Kidney capillary endothelial cell (primary cell): Measurements from ENCODE around the gene SLC8A1.

ENCODE experiments used
- DNase-seq: peaks from one replicate; pipeline ENCODE4 v3.0.0-alpha.2; 2018; ENCODE audit warnings: low spot score

Gene SLC8A1

DNA sequence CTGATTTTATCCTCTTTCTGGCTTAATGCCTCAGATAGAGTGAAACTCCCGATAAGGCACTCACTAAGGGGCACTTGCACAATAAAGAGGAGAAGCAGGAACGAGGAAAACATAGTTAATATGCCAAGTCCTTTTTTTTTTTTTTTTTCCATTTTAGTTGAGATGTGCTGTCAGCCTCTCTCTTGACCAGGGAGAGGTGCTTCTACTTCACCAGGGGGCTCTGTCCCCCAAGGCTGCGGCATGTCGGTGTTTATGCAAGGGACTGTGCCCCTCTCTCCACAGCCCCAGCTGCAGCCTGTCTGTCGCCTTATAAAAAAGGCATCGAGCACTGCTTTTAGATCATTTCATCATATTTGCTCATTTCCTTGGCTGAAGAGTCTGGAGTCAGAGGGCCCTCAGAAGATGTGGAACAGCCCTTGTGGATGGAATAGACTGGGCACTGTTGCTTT, 178.1 kb downstream of the SLC8A1 start:
- no peak for DNase-seq

DNA sequence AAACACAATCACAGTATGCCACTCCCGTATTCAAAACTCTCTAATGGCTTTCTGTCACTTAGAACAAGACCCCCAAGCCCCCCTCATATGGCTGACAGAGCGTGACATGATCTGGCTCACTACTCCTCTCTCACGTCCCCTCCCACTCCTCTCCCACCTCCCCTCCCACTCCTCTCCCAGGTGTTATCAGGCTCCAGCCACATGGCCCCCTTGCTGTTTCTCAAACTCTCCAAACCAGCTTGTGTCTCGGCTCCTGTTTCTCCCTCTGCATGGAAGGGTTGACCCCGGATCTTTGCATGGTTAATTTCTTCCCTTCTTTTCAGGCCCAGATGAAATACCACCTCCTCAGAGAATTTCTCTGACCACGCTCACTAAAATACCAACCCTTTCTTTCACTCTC, 180.8 kb downstream of the SLC8A1 start:
- DNase-seq, result no peak

DNA sequence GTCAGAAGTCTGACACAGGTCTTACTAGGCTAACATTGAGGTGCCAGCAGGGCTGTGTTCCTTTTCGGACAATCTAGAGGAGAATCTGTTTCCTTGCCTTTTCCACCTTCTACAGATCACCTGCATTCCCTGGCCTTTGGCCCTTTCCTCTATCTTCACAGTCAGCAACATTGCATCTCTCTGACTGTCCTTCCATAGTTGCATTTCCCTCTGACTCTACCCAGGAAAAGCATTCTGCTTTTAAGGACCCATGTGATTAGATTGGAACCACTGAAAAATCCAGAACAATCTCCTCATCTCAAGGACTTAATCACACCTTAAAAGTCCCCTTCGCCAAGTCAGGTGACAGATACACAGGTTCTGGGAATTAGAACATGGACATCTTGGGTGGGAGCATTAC, 181.5 kb downstream of the SLC8A1 start:
- DNase-seq, result no peak

DNA sequence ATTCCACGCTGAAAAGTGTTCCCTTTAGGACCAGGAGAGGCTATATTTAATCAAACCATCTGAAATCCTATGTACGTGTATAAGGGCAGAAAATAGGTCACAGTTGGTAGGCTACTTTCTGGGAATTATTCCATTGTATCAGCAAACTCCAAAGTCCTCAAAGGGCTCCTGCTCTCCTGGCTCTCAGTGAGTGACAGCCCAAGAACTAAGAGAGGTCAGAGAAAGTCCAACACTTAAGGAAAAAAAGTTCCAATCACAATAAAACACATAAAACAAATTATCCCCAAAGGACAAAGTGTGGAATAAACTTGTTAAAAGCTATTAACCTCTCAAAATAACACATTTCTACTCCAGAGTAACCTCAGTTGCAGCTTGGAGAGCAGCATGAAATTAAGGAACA, 183.3 kb downstream of the SLC8A1 start:
- DNase-seq, result no peak

DNA sequence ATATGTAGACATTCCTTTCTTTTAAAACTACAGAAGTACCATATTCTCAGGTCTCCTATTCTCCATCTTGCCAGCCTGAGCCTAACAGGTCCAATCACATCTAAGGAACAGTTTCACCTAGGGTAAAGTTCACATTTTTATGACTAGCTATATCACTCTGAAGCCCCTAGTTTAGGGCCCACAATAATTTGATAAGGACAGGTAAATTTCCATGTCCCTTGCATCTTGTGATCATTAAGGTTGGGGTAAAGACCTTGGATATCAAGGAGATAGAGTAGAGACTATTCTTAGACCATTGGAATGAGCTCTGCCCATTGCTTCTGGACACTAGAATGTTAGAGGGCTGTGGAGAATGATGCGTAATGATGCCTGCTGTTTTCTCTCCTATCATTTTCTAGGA, 185.7 kb downstream of the SLC8A1 start:
- DNase-seq, result no peak

DNA sequence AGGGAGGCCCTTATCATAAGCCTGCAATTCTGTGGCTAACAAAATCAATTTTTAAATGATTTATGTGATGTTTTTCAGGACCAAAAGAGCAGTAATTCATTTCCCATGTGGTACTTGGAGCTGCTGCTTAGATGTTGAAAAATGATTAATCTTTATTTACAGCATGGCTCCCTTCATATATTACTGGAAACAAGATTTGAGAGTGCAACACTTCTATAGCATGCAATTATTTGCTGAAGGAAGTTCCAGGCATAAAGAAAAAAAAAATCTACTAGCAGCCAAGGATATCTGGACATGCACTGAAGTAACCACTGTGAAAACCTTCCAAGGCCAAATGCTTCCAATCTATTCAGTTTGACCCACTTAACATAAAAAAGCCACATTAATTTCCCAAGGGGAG, 186.3 kb downstream of the SLC8A1 start:
- no peak for DNase-seq

DNA sequence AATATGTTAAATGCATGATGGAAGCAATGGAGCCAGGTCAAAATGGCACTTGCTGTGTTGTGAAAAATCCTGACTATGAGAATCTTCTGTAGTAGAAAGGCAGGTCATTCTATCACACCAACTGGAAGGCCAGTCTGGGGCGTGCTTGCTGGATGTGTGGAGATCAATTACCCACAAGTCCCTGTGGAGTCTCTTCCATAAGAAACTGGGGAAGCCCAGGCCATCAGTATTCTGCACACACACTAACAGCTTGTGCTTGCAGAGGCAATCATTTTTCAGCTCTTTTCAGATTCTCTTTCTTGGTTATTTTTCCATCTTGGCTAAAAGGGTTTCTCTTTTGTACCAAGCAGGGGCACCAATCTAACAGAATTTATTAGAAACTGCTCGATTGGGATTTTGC, 190.8 kb downstream of the SLC8A1 start:
- no peak for DNase-seq

DNA sequence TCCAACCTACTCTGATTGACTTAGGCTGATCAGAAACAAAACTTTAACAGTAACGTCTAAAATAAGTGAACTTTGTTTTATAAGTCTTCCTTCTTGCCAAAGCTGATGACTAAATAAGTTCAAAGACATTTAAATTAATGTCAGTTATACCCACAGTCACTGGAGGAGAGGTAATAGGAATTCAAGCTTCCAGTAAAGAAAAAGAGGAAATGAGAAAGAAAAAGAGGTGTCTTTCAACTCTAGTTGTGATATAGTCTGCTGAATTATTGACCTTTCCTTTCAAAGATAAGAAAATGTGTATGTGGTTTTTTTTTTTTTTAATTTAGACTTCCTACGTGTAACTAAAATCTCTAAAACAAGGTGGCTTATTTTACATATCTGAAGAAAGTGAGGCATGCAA, 191.5 kb downstream of the SLC8A1 start:
- no peak for DNase-seq

DNA sequence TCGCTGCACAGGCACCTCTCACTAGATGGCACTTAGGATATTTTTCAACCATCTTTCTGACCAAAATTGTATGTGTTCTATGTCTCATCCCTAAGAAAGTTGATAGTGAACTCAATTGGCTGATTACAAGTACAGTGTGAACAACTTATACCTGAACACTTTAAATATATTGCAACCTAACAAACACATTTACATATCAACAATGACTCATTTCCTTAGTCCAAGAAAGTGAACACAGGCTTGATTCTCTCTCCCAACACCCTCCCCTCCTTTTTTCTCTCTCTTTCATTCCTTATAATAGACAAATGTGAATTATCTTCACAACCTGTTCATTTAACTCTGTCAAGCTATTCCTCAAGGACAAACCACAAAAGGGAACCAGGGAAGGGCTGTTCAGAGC, 192.0 kb downstream of the SLC8A1 start:
- DNase-seq, result no peak

DNA sequence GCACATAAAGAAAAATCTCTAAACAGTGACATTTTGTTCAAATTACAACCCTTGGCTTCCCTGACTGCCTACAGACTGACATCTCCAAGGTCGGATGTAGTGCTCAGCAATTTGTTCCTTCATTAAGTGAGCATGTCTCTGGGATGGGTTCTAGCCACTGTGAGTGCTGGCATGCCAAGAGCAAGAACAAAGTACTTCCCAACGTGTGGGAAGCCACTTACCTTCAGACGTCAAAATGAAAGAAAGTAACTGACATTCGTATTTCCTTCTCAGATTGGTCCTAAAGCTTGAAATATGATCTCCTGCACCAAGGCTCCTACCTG, 193.8 kb downstream of the SLC8A1 start:
- no peak for DNase-seq

DNA sequence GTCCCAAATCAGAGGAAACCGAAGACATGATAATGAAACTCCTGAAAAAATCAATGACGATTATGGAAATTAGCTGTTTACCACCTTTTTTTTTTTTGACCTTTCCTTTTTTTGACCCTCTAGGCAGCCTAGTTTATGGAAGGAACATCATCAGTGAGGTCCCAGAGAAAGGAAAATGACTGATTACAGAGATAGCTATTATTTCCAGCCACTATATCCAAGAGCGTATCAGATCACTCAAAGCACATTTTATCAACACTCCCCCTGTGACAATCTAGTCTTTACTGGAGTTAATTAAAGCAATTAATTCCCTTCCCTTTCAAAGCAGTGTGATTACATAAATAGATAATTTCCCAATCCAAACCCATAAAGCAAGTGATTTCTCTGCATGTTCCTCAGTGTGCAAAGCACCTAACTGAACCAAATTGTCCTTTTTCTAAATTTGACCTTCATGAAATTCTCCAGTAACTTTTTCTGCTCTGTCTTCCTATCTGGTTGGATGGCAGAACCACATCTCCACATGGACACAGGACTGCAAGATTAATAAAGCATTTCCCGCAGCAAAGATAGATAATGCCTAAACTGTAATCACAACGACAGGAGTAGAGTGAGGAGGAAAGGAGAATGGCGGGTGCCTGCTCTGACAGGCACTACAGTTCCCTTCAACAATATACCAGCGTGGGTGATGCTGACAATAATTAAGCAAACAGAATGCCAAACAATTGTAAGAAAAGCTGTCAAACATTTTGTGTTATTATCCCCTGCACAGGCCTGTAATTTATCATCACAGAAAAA, 194.4 kb downstream of the SLC8A1 start:
- DNase-seq, result no peak

DNA sequence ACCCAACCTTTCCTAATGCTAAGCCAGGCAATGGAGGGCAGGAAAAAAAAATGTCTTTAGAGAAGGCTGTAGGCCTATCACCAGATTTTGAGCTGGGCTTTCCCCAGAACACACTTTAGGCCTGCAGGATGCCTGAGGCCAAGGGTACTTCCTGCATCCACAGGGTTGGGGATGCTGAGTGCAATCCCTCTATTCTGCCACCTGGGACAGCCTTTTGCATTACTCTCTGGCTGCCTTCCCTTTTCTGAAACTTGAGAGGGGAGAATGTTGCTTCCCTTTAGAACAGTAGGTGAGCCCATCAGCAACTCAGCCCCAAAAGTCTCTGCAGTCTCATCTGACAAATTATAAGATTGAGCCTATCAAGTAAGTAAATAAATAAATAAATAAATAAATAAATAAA, 195.2 kb downstream of the SLC8A1 start:
- DNase-seq, result no peak

DNA sequence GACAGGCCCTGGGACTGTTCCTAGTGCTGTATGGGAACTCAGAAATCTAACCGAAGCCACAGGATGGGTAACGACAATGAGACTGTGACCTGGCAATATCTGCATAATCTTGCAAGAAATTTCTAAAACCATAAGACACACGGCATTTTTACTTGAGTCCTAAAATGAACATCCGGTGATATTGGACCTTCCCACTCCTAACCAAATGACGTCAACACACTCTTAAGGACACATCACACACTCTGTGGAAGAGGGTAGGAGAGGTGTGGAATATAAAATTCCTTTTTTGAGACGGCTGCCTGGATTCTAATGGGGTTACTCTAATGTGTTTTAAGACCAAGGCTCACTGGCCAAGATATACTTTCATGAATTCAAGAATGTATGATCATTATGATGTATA, 195.9 kb downstream of the SLC8A1 start:
- DNase-seq, result no peak

DNA sequence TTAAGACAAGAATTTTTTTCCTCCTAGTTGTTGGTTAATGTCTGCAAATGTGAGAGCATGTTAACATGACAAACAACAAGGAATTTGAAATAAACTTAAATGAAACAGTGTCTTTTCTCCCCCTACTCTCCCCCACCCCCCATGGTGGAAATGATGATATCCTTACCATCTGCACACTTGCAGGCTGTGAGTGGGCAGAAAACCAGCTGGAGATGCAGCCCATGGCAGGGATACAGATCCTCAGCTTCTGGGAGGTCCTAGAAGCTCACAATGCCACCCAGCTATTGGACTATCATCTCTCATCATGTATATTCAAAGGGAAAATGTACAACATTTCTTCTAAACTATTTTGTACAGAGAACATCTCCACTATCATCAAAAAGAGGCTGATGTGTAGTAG, 196.8 kb downstream of the SLC8A1 start:
- no peak for DNase-seq

DNA sequence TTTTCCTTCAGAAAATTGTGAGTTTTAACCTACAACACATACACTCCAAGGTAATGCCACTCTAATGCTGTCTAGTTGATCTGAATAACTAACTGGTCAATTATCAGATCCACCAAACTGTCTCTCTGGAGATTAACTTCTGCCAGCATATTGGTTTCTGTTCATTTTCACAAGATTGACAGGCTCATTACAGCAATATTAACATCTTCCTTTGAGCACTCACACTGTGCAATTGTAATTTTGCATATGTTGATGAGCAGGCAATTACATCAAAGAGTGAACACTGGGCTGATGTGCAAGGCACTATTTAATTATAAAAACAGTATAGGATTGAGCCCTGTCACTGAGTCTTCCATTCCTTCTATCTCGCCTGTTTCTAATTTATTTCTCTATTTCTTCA, 197.3 kb downstream of the SLC8A1 start:
- DNase-seq, result no peak

DNA sequence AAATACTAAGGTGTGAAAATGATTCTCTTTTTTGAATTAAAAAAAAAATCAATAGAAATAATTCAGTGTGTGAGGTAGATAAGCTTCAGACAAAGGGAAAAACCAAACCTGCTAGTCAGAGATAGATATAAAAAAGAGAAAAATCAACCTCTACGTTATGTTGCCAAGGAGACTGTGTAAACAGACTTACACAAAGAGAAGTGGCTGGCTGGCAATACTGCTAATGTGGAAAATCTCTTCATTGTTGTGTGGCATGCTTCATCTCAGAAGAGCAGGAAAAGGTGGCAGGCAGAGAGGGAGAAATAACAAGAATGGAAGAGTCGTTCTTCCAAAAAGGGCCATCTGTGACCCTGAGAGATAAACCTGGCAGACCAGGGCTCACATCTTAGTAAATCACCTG, 200.8 kb downstream of the SLC8A1 start:
- no peak for DNase-seq

DNA sequence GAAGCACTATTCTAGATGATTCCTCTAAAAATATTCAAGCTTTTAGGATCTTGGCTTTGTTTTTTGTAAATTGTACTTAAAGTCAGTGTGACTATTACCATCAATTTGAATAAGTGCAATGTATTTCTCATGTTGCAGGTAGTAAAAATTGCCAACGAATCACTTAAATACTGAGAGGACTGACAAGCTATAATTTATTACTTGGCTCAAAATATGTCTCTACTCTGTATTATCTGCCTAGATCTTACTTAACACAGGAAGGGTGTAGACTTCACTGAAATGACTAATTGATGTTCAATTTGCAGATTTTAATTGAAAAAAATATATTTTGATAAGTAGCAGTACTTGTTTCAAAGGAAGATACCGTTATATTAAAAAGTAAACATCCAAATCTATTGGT, 202.3 kb downstream of the SLC8A1 start:
- DNase-seq, result no peak

DNA sequence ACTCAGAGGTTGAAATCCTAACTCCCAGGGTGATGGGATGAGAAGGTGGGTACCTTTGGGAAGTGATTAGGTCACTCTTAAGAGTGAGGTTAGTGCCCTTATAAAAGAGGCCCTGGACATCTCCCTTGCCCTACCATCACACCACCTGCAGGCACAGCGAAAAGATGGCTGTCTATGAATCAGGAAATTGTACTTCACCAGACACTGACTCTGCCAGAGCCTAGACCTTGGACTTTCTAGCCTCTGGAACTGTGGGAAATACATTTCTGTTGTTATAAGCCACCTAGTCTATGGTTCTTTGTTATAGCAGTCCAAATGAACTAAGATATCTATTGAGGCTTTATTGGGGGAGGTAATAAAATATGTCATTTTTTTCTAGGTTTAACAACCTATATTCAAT, 203.6 kb downstream of the SLC8A1 start:
- no peak for DNase-seq

DNA sequence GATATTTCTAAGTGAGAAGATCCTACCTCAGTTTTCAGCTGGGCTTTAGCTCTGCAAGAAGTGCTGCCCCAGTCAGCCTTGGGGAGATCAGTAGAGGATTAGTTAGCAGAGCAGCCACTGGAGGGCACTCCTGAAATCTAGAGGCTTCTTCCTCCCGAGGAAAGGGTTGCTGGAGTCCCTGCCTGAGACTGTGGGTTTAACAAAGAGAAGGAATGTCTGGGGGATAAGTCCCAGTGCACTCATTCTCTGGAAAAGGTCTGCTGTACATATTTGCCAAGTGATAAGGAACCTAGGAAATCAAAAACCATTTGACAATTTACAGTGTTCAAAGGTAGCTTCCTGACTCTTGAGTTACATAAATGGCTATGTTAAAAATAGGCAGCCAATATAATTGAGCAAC, 207.2 kb downstream of the SLC8A1 start:
- peak; percentile 21 for DNase-seq

DNA sequence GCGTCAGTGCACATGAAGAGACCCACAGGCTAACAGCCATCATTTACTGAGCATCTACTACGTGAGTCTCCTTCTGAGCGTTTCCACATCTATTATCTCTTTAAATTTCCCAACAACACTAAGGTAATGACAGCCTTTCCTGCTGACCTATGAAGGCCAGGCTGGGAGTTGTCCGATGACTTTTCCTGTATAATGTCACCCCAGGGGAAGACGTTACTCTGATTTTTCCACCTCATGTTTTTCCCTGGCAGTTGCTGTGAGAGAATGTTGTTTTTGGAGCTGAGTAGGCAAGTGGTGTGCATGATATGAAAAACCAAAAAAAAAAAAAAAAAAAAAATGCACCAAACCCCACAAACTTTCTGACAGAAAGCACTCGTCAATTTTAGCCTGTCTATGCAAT, 207.6 kb downstream of the SLC8A1 start:
- DNase-seq, result no peak

DNA sequence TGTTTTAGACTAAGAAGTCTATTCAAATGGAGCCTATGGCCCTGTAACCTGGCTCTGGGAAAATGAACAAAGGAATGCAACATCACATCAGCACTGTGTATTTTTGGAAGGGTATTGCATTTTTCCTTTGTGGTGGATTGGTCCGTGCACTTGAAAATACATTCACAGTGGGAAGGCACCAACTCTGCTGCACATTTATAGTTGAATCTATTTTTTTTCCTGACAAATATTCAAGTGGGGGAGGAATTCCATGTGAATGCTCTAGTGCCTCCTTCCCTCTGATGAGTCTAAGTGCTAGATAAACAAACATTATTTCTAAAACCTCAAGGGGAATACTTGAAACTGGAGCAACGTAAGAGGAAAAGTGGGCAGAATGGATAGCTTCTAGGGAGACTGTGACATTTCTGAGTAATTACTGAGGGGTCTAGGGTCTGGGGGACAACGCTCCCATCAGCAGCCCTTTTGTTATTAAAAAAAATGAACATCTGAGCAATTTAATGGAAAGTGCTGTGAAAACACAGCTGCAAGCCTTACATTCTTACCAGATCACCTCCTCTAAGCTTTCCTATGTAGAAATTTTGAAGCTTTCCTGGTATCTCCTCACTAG, 208.2 kb downstream of the SLC8A1 start:
- DNase-seq, result no peak

DNA sequence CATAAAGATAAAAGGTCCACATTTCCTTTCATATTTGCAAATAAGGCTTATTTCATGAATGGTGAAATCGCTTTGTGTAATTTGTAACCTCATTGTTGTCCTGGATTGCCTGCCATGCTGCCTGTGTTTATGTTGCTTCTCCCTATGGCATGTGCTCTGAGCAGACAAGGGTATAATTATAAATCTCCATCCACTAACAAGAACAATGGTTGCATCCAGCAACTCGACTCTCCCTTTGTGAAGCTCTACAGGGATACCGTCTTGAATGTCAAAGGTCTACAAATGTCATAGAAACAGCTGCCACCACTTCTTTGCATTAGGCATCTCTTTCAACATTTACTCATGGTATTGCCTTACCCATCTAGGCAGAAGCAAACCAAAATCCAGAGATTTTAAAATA, 209.6 kb downstream of the SLC8A1 start:
- no peak for DNase-seq

DNA sequence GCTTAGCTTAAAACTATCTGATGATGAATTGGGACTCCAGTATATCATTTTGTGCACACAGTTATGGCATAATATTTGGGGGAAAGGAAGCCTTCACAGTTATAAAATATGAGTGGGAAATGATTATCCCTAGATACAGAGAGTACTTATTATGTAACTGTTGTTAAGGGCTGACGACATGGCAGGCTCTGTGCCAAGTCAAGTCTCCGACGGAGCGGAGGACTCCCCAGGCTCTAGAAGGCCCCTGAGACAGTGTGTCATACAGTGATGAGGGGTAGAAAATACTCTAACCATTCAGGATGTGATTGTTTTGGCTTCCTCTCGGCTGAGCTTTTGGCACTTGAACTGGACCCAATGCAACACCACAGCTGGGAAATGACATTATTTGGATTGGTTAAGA, 211.8 kb downstream of the SLC8A1 start:
- DNase-seq, result peak; percentile 68

DNA sequence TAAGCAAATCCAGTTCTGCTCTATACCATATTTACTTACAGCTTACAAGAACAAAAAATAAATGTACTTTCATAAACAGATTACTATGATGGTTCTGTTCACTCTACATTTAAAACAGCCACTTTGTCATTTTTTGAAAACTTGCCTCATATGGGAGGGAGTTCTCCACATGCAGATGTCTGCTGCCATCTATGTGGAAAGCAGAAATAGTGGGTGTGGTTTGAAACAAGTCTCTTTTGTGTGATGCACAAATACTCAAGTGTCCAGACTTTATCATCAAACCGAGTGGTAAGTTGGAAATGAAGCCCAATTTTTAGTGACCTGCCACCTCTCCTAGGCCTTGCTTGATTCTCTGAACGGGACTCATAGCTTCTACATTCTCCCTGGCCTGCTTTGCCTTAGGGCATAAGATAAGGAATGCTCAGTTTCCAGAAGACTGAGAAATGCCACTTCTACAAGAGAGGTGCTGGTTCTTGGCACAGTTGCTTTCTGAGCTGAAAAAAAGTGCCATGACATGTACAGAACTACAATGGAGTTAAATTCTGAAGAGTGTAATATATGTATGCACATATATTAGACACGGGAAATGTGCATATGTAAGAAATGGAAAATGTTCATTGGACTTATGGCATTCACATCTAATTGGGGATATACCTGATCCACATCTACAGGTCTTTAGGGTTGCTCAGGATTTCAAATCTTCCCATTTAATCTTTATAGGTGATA, 221.0 kb downstream of the SLC8A1 start:
- DNase-seq, result no peak
